Upper lobe of left lung (tissue), 4 donors: ENCODE measurements around the gene CGA.

ENCODE experiments used
- EP300 ChIP-seq, 4 donors: sonication (generic); formaldehyde crosslinking; IDR thresholded peaks; one replicate each; pipeline ENCODE4 v1.5.1; 2017; ENCODE audit warnings: antibody characterized with exemption in 4 of 4, control low read depth in 2 of 4
- POLR2A ChIP-seq, 4 donors: fragments of 450-650 bp; IDR thresholded peaks; one replicate each; pipeline ENCODE4 v1.5.1; 2016 to 2017; ENCODE audit warnings: antibody characterized with exemption in 4 of 4, mild to moderate bottlenecking in 2 of 4
- TF ChIP-seq, protein P1 (sequence below), 6 experiments: fragments of 450-650 bp in 4 of 6; fragments of 200-600 bp in 2 of 6; sonication (generic) in 2 of 6; IDR thresholded peaks; one replicate each; pipeline ENCODE4 v1.5.1; 2016 to 2019; ENCODE audit warnings: antibody characterized with exemption in 6 of 6

DNA sequence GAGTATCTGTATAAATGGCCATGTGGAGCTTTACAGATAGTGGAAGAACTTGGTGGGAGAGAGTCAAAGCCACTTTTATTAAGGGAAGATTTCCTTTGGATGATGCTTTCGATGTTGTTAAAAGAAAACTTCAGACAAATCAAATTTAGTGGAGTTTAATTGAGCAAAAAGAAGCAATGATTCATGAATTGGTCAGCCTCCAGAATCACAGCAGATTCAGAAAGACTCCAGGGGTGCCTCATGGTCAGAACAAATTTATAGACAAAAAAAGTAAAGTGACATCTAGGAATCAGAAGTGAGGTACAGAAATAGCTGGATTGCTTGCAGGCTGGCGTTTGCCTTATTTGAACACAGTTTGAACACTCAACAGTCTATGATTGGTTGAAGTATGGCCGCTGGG, 5.3 kb upstream of the CGA start:
- TF ChIP-seq, protein P1, sequence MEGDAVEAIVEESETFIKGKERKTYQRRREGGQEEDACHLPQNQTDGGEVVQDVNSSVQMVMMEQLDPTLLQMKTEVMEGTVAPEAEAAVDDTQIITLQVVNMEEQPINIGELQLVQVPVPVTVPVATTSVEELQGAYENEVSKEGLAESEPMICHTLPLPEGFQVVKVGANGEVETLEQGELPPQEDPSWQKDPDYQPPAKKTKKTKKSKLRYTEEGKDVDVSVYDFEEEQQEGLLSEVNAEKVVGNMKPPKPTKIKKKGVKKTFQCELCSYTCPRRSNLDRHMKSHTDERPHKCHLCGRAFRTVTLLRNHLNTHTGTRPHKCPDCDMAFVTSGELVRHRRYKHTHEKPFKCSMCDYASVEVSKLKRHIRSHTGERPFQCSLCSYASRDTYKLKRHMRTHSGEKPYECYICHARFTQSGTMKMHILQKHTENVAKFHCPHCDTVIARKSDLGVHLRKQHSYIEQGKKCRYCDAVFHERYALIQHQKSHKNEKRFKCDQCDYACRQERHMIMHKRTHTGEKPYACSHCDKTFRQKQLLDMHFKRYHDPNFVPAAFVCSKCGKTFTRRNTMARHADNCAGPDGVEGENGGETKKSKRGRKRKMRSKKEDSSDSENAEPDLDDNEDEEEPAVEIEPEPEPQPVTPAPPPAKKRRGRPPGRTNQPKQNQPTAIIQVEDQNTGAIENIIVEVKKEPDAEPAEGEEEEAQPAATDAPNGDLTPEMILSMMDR (IDR thresholded peaks at IDR 0.05), result no peak
- TF ChIP-seq POLR2A (IDR thresholded peaks at IDR 0.05) (no peak), EP300 (IDR thresholded peaks at IDR 0.05) (no peak)
